ENCODE data around the gene TUG1. TPM values are rescaled to one million over a fixed set of nuclear protein-coding genes. Genes with fewer than 3 reads are reported as not detected.

TUG1 gene
- total RNA-seq, 6 experiments from 2014 or later = 49.8 to 61.8 (median 56.3) TPM

- Mint-ChIP-seq H3K36me3 (ENCODE audit: low read depth) (no peaks in the 10 kb centered on the region), H3K4me3 (no peak overlapping the region), H3K9me3 (no peaks in the 10 kb centered on the region), H3K4me1 (ENCODE audit: low read depth) (no peaks in the 10 kb centered on the region), H3K27me3 (ENCODE audit: insufficient read depth) (peaks cover 19% of the 10 kb centered on the region), H3K27ac (no peak overlapping the region)
- no peak for TF ChIP-seq CTCF (IDR thresholded peaks at IDR 0.05)
- DNase-seq = no peak
Measured at GRCh38 chr22:31020334-31020733, 51.3 kb downstream of the TUG1 start.

- H3K4me1 Mint-ChIP-seq (ENCODE audit: low read depth) = no peaks in the 10 kb centered on the region
- no peak for DNase-seq
- H3K9me3 Mint-ChIP-seq = no peaks in the 10 kb centered on the region
- peaks cover 16% of the 10 kb centered on the region for H3K27me3 Mint-ChIP-seq (ENCODE audit: insufficient read depth)
- TF ChIP-seq CTCF (IDR thresholded peaks at IDR 0.05) = no peak
- H3K27ac Mint-ChIP-seq = no peak overlapping the region
- H3K36me3 Mint-ChIP-seq (ENCODE audit: low read depth) = no peaks in the 10 kb centered on the region
- no peak overlapping the region for H3K4me3 Mint-ChIP-seq
Measured at GRCh38 chr22:31022516-31022915, 53.5 kb downstream of the TUG1 start.

Other genes with a start within 250 kb of the TUG1 start
- gene MORC2, start 491 bp upstream of the TUG1 start, total RNA-seq (2021; fragmentation: NEBNext Ultra II Directional; extraction: Animal tissue kit (Norgen Biotek cat#: 25700)) = 10 to 100 TPM; 22.0 to 30.5 (median 24.5) TPM
- gene SMTN, start 112.1 kb downstream of the TUG1 start, total RNA-seq (2021; fragmentation: NEBNext Ultra II Directional; extraction: Animal tissue kit (Norgen Biotek cat#: 25700)) = 100 to 1,000 TPM; 201 to 329 (median 246) TPM
- 100 to 1,000 TPM; 237 to 356 (median 265) TPM for gene SELENOM, start 138.3 kb downstream of the TUG1 start, total RNA-seq (2021; fragmentation: NEBNext Ultra II Directional; extraction: Animal tissue kit (Norgen Biotek cat#: 25700))
- gene INPP5J, start 153.7 kb downstream of the TUG1 start, total RNA-seq (2021; fragmentation: NEBNext Ultra II Directional; extraction: Animal tissue kit (Norgen Biotek cat#: 25700)) = 1 to 10 TPM in 4 of 6 experiments, under 1 TPM in 2; 0.69 to 1.6 (median 1.0) TPM
- under 1 TPM in 1 of 6 experiments, not detected in 5; 0.05 TPM for gene PLA2G3, start 171.2 kb downstream of the TUG1 start, total RNA-seq (2021; fragmentation: NEBNext Ultra II Directional; extraction: Animal tissue kit (Norgen Biotek cat#: 25700))
- 10 to 100 TPM; 28.1 to 34.2 (median 30.0) TPM for gene RNF185, start 190.9 kb downstream of the TUG1 start, total RNA-seq (2021; fragmentation: NEBNext Ultra II Directional; extraction: Animal tissue kit (Norgen Biotek cat#: 25700))
- 10 to 100 TPM; 27.9 to 31.4 (median 28.9) TPM for gene LIMK2, start 243.0 kb downstream of the TUG1 start, total RNA-seq (2021; fragmentation: NEBNext Ultra II Directional; extraction: Animal tissue kit (Norgen Biotek cat#: 25700))

Data from HFFc6 (cell line).